HL-60/S4 treated with retinoic acid at 250 ng/mL for 4 days and 3 days (cell line): ENCODE measurements around the gene C10orf105.

Experiments
- in situ Hi-C: fragments of 300-500 bp; cut with MboI; formaldehyde crosslinking; loops from 2 replicates; pipeline ENCODE4 v1.7.0; 2022; ENCODE audit warnings: low sequenced_read_pairs

Gene C10orf105

GRCh38 chr10:71719464-71720201 lies at the start of gene C10orf105:
TSS of gene C10orf105 (minus strand) at chr10:71719778. CDS start at chr10:71716337, 3,441 bp downstream.
- in situ Hi-C loops: loop anchor here (25.0 kb wide), 1 partner anchor 407 kb away; the partner anchor contains the start of gene SLC29A3

GRCh38 chr10:71767420-71768035 lies 48.0 kb upstream of the C10orf105 start:
- in situ Hi-C loops: no loop called here

- in situ Hi-C loops: no loop called here
Observed at GRCh38 chr10:71766717-71767419, 47.3 kb upstream of the C10orf105 start.

GRCh38 chr10:71765906-71766716 lies 46.5 kb upstream of the C10orf105 start:
- in situ Hi-C loops: no loop called here

GRCh38 chr10:71765176-71765904 lies 45.8 kb upstream of the C10orf105 start:
- in situ Hi-C loops: no loop called here

GRCh38 chr10:71763352-71764127 lies 44.0 kb upstream of the C10orf105 start:
- in situ Hi-C loops: no loop called here

GRCh38 chr10:71762324-71762723 lies 42.7 kb upstream of the C10orf105 start:
- in situ Hi-C loops: no loop called here

GRCh38 chr10:71761541-71762113 lies 42.0 kb upstream of the C10orf105 start:
- in situ Hi-C loops: no loop called here

- in situ Hi-C loops: no loop called here
Observed at GRCh38 chr10:71761105-71761511, 41.5 kb upstream of the C10orf105 start.

- in situ Hi-C loops: no loop called here
Observed at GRCh38 chr10:71757399-71757922, 37.9 kb upstream of the C10orf105 start.

GRCh38 chr10:71756311-71757191 lies 37.0 kb upstream of the C10orf105 start:
- in situ Hi-C loops: no loop called here

- in situ Hi-C loops: no loop called here
Observed at GRCh38 chr10:71755179-71755879, 35.8 kb upstream of the C10orf105 start.

- in situ Hi-C loops: no loop called here
Observed at GRCh38 chr10:71754562-71754961, 35.0 kb upstream of the C10orf105 start.

GRCh38 chr10:71753960-71754505 lies 34.5 kb upstream of the C10orf105 start:
- in situ Hi-C loops: no loop called here

- in situ Hi-C loops: no loop called here
Observed at GRCh38 chr10:71753091-71753959, 33.7 kb upstream of the C10orf105 start.
